Ishikawa (cell line): Measurements from ENCODE around the gene PLAC8.

Experiments
- CEBPB ChIP-seq: IDR thresholded peaks from 2 replicates; pipeline ENCODE4 v1.6.1; 2012
- CREB1 ChIP-seq: IDR thresholded peaks from 2 replicates; pipeline ENCODE4 v1.6.1; 2012; ENCODE audit warnings: low read depth
- EGR1 ChIP-seq: IDR thresholded peaks from 2 replicates; pipeline ENCODE4 v1.6.1; 2012
- EP300 ChIP-seq: IDR thresholded peaks from 2 replicates; pipeline ENCODE4 v1.6.1; 2012; ENCODE audit warnings: borderline replicate concordance
- FOXM1 ChIP-seq: IDR thresholded peaks from 2 replicates; pipeline ENCODE4 v1.6.1; 2012; ENCODE audit warnings: low read depth, borderline replicate concordance
- NFIC ChIP-seq: IDR thresholded peaks from 2 replicates; pipeline ENCODE4 v1.6.1; 2012
- RAD21 ChIP-seq: IDR thresholded peaks from 2 replicates; pipeline ENCODE4 v1.6.1; 2012; ENCODE audit warnings: low read depth
- TAF1 ChIP-seq: IDR thresholded peaks from 2 replicates; pipeline ENCODE4 v1.6.1; 2012; ENCODE audit warnings: low read depth, mild to moderate bottlenecking
- TCF12 ChIP-seq: IDR thresholded peaks from 2 replicates; pipeline ENCODE4 v1.6.1; 2012; ENCODE audit warnings: low read depth
- TEAD4 ChIP-seq: IDR thresholded peaks from 2 replicates; pipeline ENCODE4 v1.6.1; 2012
- YY1 ChIP-seq: IDR thresholded peaks from 2 replicates; pipeline ENCODE4 v1.6.1; 2012; ENCODE audit warnings: low read depth
- ZBTB7A ChIP-seq: IDR thresholded peaks from 2 replicates; pipeline ENCODE4 v1.6.1; 2012; ENCODE audit warnings: low read depth
- TF ChIP-seq, protein P1 (sequence below): IDR thresholded peaks from 2 replicates; pipeline ENCODE4 v1.6.1; 2012
- TF ChIP-seq, protein P2 (sequence below): IDR thresholded peaks from 2 replicates; pipeline ENCODE4 v1.6.1; 2012; ENCODE audit warnings: low read depth, mild to moderate bottlenecking
- TF ChIP-seq, protein P3 (sequence below): IDR thresholded peaks from 2 replicates; pipeline ENCODE4 v1.6.1; 2012

PLAC8 gene

DNA sequence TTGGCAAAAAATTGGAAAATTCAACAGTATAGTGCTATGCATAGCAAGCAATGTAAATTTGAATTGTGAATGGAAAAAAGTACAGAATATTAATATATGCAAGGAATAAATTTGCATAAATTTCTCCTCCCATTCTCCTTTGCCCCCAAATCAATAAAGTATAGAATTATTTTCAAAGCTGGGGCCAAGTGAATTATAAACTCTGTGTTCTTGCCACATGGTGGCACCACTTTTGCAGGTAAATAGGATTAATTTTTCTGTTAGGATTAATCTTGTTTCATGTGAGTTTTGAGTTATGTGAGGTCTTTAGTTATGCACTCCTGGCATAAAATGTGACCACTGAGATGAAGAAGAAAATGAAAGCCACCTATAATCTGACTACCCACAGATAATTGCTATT, 59.6 kb downstream of the PLAC8 start:
- peak; percentile 40; the same call in 1 of the 2 replicates for TF ChIP-seq RAD21
- no peak for TF ChIP-seq FOXM1
- TF ChIP-seq ZBTB7A = no peak

DNA sequence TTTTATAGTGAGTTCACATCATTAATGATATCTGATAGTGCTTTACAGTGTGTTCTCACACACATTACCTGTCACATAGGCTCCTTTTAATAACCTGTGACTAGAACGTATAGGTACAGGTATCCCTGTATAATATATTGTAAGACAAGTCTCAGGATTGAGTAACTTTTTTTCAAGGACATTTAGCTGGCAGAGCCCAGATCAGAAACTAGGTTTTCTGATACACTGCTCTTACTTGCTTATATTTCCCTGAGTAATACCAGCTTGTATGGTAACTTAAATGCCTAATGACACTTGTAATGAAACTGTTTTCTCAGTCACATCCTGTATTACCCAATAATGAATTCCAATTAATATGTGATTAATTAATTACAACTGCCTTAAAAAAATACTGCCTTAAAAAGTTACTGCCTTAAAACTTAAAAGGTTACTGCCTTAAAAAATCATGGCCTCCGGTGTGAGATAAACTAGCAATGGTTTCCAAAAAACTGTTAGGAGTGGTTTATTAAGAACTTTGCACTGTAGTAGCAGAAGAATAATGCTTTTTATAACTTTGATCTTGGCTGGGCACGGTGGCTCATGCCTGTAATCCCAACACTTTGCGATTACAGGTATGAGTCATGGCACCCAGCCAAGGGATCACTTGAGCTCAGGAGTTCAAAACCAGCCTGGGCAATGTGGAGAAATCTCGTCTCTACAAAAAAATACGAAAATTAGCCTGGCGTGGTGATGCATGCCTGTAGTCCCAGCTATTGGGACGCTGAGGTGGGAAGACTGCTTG, 67.6 kb downstream of the PLAC8 start:
- TF ChIP-seq CEBPB (no peak), TAF1 (no peak), TCF12 (no peak), YY1 (no peak), CREB1 (no peak), EGR1 (no peak), NFIC (no peak), TEAD4 (no peak), FOXM1 (no peak), EP300 (no peak), ZBTB7A (no peak), RAD21 (no peak)
- TF ChIP-seq, protein P1, sequence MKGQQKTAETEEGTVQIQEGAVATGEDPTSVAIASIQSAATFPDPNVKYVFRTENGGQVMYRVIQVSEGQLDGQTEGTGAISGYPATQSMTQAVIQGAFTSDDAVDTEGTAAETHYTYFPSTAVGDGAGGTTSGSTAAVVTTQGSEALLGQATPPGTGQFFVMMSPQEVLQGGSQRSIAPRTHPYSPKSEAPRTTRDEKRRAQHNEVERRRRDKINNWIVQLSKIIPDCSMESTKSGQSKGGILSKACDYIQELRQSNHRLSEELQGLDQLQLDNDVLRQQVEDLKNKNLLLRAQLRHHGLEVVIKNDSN = no peak
- TF ChIP-seq, protein P2, sequence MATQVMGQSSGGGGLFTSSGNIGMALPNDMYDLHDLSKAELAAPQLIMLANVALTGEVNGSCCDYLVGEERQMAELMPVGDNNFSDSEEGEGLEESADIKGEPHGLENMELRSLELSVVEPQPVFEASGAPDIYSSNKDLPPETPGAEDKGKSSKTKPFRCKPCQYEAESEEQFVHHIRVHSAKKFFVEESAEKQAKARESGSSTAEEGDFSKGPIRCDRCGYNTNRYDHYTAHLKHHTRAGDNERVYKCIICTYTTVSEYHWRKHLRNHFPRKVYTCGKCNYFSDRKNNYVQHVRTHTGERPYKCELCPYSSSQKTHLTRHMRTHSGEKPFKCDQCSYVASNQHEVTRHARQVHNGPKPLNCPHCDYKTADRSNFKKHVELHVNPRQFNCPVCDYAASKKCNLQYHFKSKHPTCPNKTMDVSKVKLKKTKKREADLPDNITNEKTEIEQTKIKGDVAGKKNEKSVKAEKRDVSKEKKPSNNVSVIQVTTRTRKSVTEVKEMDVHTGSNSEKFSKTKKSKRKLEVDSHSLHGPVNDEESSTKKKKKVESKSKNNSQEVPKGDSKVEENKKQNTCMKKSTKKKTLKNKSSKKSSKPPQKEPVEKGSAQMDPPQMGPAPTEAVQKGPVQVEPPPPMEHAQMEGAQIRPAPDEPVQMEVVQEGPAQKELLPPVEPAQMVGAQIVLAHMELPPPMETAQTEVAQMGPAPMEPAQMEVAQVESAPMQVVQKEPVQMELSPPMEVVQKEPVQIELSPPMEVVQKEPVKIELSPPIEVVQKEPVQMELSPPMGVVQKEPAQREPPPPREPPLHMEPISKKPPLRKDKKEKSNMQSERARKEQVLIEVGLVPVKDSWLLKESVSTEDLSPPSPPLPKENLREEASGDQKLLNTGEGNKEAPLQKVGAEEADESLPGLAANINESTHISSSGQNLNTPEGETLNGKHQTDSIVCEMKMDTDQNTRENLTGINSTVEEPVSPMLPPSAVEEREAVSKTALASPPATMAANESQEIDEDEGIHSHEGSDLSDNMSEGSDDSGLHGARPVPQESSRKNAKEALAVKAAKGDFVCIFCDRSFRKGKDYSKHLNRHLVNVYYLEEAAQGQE = no peak
- TF ChIP-seq, protein P3, sequence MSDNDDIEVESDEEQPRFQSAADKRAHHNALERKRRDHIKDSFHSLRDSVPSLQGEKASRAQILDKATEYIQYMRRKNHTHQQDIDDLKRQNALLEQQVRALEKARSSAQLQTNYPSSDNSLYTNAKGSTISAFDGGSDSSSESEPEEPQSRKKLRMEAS = no peak

DNA sequence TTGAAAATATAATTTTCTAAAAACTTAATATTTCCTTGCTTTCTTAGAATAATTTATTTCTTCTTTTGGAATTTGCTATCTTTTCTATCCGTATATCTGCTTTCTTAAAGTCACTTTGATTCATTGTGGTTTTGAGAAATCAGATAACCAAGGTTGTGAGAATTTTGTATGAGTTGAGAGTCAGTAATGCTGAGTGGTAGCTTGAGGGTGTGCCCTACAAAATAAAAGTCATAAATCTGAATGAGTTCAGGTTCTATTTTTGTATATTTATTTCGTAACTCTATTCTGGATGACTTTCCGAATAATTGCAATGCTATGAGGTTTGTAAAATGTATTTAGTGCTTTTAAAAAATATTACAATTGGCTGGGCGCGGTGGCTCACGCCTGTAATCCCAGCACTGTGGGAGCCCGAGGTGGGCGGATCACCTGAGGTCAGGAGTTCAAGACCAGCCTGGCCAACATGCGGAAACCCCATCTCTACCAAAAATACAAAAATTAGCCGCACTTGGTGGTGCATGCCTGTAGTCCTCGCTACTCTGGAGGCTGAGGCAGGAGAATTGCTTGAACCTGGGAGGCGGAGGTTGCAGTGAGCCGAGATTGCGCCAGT, 70.6 kb downstream of the PLAC8 start:
- TF ChIP-seq, protein P3 = no peak
- no peak for TF ChIP-seq CEBPB
- TF ChIP-seq, protein P2 = no peak

DNA sequence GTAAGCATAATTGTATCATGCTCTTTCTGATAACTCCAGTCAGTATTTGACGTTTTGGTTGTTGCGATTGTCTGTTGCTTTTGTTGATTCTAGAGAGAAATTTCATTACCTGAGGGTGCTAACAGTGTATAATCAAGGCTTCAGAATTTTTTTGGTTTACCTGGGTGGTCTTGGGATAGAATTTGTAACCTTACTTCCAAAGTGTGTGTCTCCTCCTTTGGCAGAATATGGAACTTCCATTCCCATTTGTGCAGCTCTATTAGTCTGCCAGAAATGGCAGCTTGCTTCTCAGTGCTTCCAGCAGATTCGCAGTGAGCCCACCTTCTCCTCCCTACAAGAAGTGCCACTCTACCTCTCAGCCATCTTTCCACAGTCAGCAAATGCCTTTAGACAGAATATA, 74.3 kb downstream of the PLAC8 start:
- TF ChIP-seq TCF12 = no peak
- no peak for TF ChIP-seq CREB1
- no peak for TF ChIP-seq CEBPB
- TF ChIP-seq, protein P3 = no peak
- TF ChIP-seq FOXM1 = no peak
- TF ChIP-seq TAF1 = no peak
- TF ChIP-seq, protein P1 = no peak
- TF ChIP-seq NFIC = no peak
- no peak for TF ChIP-seq ZBTB7A
- TF ChIP-seq EGR1 = no peak
- no peak for TF ChIP-seq RAD21
- no peak for TF ChIP-seq YY1
